Gastroesophageal sphincter (tissue), 4 donors: ENCODE data around the gene EPG5. TPM values are rescaled to one million over a fixed set of nuclear protein-coding genes. Genes with fewer than 3 reads are reported as not detected.

Experiments
- ATAC-seq: fragments of 150-250 bp; one replicate; pipeline ENCODE4 v1.9.1; 2016; ENCODE audit warnings: mild to moderate bottlenecking, moderate library complexity
- H3K27ac ChIP-seq, 4 donors: fragments of 200-600 bp; sonication (generic) in 3 of 4; 1 replicate in 3 of 4; 2 replicates in 1 of 4; pipeline ENCODE4 v1.5.1; 2016 to 2019
- H3K27me3 ChIP-seq: fragments of 200-600 bp; sonication (generic); one replicate; pipeline ENCODE4 v1.5.1; 2019
- H3K36me3 ChIP-seq, 2 donors: fragments of 200-600 bp; sonication (generic); one replicate each; pipeline ENCODE4 v1.5.1; 2019; ENCODE audit warnings: control low read depth in 1 of 2
- H3K4me1 ChIP-seq, 3 donors: fragments of 200-600 bp; sonication (generic); 1 replicate in 2 of 3; 2 replicates in 1 of 3; pipeline ENCODE4 v1.5.1; 2016 to 2019; ENCODE audit warnings: control low read depth in 2 of 3
- H3K4me3 ChIP-seq, 2 donors: fragments of 200-600 bp; sonication (generic); one replicate each; pipeline ENCODE4 v1.5.1; 2019; ENCODE audit warnings: mild to moderate bottlenecking in 1 of 2, moderate library complexity in 1 of 2
- H3K9me3 ChIP-seq, 3 donors: fragments of 200-600 bp; sonication (generic); one replicate each; pipeline ENCODE4 v1.5.1; 2017 to 2019; ENCODE audit warnings: control low read depth in 2 of 3
- EP300 ChIP-seq: sonication (generic); formaldehyde crosslinking; IDR thresholded peaks from one replicate; pipeline ENCODE4 v1.6.1; 2017; ENCODE audit warnings: antibody characterized with exemption, mild to moderate bottlenecking
- POLR2A ChIP-seq, 2 donors: fragments of 450-650 bp; IDR thresholded peaks; one replicate each; pipeline ENCODE4 v1.6.1; 2017; ENCODE audit warnings: antibody characterized with exemption in 2 of 2, mild to moderate bottlenecking in 2 of 2, moderate library complexity in 1 of 2
- POLR2AphosphoS5 ChIP-seq: sonication (generic); formaldehyde crosslinking; IDR thresholded peaks from one replicate; pipeline ENCODE4 v1.6.1; 2017; ENCODE audit warnings: antibody characterized with exemption
- WGBS, 2 donors: methylation state at CpG; one replicate each; pipeline ENCODE4 v1.1.5; 2018; ENCODE audit warnings: low coverage in 1 of 2; 5-methylcytosine and 5-hydroxymethylcytosine counted together
- total RNA-seq, 4 donors: library from RNA; depleted of rRNA; stranded (reverse); fragments of >200 nt; gene quantifications; one replicate each; pipeline ENCODE4 v1.1.0, GENCODE V29; 2016
- TF ChIP-seq, protein P1 (sequence below), 4 experiments: fragments of 200-600 bp in 2 of 4; fragments of 450-650 bp in 2 of 4; sonication (generic) in 1 of 4; IDR thresholded peaks; one replicate each; pipeline ENCODE4 v1.5.1; 2017 to 2019; ENCODE audit warnings: antibody characterized with exemption in 4 of 4, mild to moderate bottlenecking in 2 of 4, moderate library complexity in 2 of 4

The EPG5 gene
- total RNA-seq, 4 donors from 2014 or later = 17.3 to 33.7 (median 28.4) TPM

DNA sequence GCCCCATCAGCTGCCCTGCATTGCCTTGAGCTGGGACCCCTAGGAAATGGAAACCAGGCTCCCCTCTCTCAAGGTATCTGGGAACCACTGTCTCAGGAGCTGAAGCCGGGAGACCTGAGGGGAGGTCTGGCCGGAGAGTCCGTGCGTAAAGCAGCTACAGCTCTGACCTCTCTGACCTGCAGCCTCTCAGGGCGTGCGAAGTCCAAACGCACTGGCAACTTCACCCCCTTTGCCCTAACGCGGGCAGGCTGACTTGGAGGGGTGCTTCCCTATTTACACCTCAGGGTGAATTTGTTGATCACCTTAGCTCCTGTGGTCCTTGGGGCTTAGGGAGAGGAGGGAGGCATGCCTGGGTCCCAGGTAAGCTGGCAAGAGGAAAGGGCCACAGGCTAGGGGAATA lies 124.1 kb downstream of the EPG5 start:
- no peak for ATAC-seq
- Histone ChIP-seq H3K9me3 (no peaks in the 10 kb centered on the region), H3K36me3 (no peaks in the 10 kb centered on the region), H3K4me1 (peaks cover 0 to 14% (median 7%) of the 10 kb centered on the region in 3 donors), H3K27me3 (peaks cover 23% of the 10 kb centered on the region), H3K27ac (no peak overlapping the region), H3K4me3 (no peak overlapping the region)
- 40% methylated on average over 1 of the region's 9 CpGs; no CpG with 5 or more reads in 1 of the 2 donors for WGBS, 2 donors
- TF ChIP-seq POLR2AphosphoS5 (no peak), POLR2A (IDR thresholded peaks at IDR 0.05) (no peak), EP300 (no peak)
- TF ChIP-seq, protein P1, sequence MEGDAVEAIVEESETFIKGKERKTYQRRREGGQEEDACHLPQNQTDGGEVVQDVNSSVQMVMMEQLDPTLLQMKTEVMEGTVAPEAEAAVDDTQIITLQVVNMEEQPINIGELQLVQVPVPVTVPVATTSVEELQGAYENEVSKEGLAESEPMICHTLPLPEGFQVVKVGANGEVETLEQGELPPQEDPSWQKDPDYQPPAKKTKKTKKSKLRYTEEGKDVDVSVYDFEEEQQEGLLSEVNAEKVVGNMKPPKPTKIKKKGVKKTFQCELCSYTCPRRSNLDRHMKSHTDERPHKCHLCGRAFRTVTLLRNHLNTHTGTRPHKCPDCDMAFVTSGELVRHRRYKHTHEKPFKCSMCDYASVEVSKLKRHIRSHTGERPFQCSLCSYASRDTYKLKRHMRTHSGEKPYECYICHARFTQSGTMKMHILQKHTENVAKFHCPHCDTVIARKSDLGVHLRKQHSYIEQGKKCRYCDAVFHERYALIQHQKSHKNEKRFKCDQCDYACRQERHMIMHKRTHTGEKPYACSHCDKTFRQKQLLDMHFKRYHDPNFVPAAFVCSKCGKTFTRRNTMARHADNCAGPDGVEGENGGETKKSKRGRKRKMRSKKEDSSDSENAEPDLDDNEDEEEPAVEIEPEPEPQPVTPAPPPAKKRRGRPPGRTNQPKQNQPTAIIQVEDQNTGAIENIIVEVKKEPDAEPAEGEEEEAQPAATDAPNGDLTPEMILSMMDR (IDR thresholded peaks at IDR 0.05) = no peak

DNA sequence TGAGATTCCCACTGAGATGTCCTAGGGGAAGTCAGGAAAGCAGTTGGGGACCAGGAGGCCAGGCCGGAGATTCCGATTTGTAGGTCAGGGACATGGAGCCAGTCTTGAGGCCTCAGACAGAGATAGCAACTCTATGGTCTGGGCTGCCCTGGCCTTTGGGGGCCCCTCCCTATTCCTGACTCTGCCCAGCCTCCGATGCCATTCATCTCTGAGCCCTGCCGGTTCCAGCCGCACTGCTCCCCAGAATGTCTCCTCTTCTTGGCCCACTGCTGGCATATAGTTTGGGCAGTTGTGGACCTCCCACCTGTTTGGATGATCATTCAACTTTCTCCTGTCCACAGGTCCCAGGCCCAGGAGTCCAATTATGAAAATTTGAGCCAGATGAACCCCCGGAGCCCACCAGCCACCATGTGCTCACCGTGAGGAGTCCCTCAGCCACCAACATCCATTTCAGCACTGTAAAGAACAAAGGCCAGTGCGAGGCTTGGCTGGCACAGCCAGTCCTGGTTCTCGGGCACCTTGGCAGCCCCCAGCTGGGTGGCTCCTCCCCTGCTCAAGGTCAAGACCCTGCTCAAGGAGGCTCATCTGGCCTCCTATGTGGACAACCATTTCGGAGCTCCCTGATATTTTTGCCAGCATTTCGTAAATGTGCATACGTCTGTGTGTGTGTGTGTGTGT lies 125.2 kb downstream of the EPG5 start:
- WGBS, 2 donors = 89 to 90% methylated on average over 2 to 4 of the region's 12 CpGs
- no peak for ATAC-seq
- H3K9me3 ChIP-seq = no peaks in the 10 kb centered on the region
- H3K27ac ChIP-seq = no peak overlapping the region
- no peak overlapping the region for H3K4me3 ChIP-seq
- no peaks in the 10 kb centered on the region for H3K36me3 ChIP-seq
- TF ChIP-seq POLR2A (IDR thresholded peaks at IDR 0.05) = no peak
- TF ChIP-seq POLR2AphosphoS5 = no peak
- TF ChIP-seq, protein P1 (IDR thresholded peaks at IDR 0.05) = no peak
- peaks cover 34% of the 10 kb centered on the region for H3K27me3 ChIP-seq
- peaks cover 3 to 25% (median 17%) of the 10 kb centered on the region in 3 donors for H3K4me1 ChIP-seq

DNA sequence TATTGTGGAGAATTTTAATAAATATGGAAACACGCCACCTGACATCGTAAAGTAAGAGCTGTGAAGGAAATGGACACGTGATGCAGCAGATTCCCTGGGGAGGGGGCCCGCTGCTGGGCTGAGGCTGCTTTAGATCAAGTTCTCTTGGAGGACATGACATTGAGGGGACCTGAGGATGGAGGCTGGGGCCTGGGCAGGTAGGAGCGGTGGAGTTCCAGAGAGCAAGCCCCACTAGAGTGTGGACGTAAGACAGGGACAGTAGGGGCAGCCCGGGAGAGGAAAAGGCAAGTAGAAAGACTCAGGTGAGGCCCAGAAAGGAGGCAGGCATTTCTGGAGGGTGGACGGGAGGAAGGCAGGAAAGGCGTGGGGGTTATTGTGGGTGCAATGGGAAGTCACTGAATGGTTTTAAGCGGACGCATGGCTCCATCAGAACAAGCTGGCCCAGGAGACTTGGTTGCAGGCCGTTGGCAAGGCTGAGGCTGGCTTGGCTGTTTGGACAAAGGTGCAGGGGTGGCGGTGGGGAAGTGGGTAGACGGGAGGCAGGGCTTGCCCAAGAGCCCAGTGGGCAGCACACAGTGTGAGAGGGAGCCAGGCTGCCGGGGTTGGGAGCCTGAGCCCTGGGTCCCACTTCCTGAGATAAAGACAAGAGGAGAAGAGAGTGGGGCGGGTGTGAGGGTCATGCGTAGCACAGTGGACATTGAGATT lies 125.9 kb downstream of the EPG5 start:
- Histone ChIP-seq H3K9me3 (no peaks in the 10 kb centered on the region), H3K27ac (no peak overlapping the region), H3K27me3 (peaks cover 41% of the 10 kb centered on the region), H3K36me3 (no peaks in the 10 kb centered on the region), H3K4me3 (no peak overlapping the region), H3K4me1 (peaks cover 3 to 31% (median 17%) of the 10 kb centered on the region in 3 donors)
- no peak for ATAC-seq
- TF ChIP-seq EP300 = no peak
- no peak for TF ChIP-seq POLR2AphosphoS5
- TF ChIP-seq, protein P1 (IDR thresholded peaks at IDR 0.05) = no peak
- no peak for TF ChIP-seq POLR2A (IDR thresholded peaks at IDR 0.05)
- 70 to 93% methylated on average over 3 to 13 of the region's 17 CpGs for WGBS, 2 donors

DNA sequence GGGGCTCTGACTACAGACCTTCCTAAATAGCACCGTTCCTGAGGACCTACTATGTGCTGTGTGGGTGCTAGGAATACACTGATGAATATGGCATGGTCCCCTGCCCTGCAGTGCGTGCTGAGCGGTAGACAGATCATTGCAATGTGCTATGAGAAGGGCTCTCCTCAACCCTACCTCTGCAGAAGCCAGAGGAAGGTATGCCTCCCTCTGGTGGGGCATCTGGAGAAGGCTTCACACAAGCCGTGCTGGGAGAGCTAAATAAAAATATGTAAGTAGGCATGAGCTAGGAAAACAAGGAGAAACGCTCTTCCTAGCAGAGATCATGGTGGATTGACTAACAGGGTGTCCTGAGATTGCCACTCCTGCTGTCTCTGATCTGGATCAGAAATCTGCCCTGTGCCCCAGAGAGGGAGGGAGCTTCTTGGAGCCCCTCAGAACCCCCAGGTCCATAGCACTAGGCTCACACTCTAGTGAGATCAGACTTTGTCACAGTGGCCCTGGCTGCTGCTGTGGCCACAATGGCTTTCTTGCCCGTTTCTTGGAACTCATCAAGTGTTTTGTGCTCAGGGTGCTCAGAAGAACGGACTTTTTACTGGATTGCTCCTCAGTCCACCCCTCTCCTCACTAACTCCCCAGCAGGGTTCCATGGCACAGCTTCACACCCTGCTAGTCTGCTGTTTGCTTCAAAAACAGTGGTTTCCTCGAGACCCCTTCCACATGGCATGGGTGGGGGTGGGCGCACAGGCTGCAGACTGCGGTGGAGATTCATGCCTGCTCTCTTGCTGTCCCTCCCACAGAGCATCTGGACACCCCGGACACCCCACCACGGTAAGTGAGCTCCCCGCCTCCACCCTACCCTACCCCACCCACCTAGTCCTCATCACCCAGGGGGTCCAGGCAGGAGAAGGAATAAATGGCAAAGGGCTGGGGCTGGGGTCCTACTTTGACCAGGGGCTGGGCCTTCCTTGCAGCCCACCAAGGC lies 127.4 kb downstream of the EPG5 start:
- Histone ChIP-seq H3K27me3 (peaks cover 54% of the 10 kb centered on the region), H3K9me3 (no peaks in the 10 kb centered on the region), H3K4me3 (no peak overlapping the region), H3K27ac (no peak overlapping the region), H3K36me3 (no peaks in the 10 kb centered on the region), H3K4me1 (peaks cover 3 to 31% (median 17%) of the 10 kb centered on the region in 3 donors)
- no peak for TF ChIP-seq POLR2AphosphoS5
- TF ChIP-seq, protein P1 (IDR thresholded peaks at IDR 0.05) = peak in 2 of 4 experiments; percentile 21 to 43
- 41 to 43% methylated on average over 4 of the region's 13 CpGs for WGBS, 2 donors
- no peak for ATAC-seq
